Mammary epithelial cell (primary cell): ENCODE measurements around the gene PAX2.

Source experiments
- EZH2 ChIP-seq: IDR thresholded peaks from 2 replicates; pipeline ENCODE4 v1.6.1; 2012; ENCODE audit warnings: low read length, inconsistent platforms, borderline replicate concordance
- TF ChIP-seq, protein P1 (sequence below), 2 donors: IDR thresholded peaks in 1 of 2; conservative IDR thresholded peaks in 1 of 2; 2 replicates each; pipeline ENCODE4 v1.5.1; 2011 to 2012; ENCODE audit warnings: inconsistent platforms in 2 of 2, low read length in 2 of 2, mild to moderate bottlenecking in 2 of 2, control low read depth in 1 of 2, low read depth in 1 of 2; ENCODE audit not compliant: insufficient read depth in 1 of 2; ENCODE audit errors: extremely low read depth in 1 of 2

- TF ChIP-seq, protein P1, sequence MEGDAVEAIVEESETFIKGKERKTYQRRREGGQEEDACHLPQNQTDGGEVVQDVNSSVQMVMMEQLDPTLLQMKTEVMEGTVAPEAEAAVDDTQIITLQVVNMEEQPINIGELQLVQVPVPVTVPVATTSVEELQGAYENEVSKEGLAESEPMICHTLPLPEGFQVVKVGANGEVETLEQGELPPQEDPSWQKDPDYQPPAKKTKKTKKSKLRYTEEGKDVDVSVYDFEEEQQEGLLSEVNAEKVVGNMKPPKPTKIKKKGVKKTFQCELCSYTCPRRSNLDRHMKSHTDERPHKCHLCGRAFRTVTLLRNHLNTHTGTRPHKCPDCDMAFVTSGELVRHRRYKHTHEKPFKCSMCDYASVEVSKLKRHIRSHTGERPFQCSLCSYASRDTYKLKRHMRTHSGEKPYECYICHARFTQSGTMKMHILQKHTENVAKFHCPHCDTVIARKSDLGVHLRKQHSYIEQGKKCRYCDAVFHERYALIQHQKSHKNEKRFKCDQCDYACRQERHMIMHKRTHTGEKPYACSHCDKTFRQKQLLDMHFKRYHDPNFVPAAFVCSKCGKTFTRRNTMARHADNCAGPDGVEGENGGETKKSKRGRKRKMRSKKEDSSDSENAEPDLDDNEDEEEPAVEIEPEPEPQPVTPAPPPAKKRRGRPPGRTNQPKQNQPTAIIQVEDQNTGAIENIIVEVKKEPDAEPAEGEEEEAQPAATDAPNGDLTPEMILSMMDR (conservative IDR thresholded peaks at IDR 0.05 in 1 of 2, IDR thresholded peaks at IDR 0.05 in 1 of 2; ENCODE audit: extremely low read depth in 1 of 2, insufficient read depth in 1 of 2, low read depth in 1 of 2, low read length in 2 of 2): no peak
- no peak for TF ChIP-seq EZH2
These were observed 17.8 kb downstream of the PAX2 start for GRCh38 chr10:100763043-100763747.
